ENCODE data around the gene KLRC3.
"Not testable (repeated sequence)": the region's sequence is repeated elsewhere in the genome, so short reads cannot be mapped to it uniquely, and the experiment has no call there.

The KLRC3 gene

GRCh38 chr12:10385166-10385613 lies 35.2 kb downstream of the KLRC3 start:
- no peak overlapping the region for H3K27ac ChIP-seq
- no peak overlapping the region for H3K4me3 ChIP-seq (ENCODE audit: low read depth, low read length)
- no peak for DNase-seq
- no peak for TF ChIP-seq CTCF (IDR thresholded peaks at IDR 0.05; ENCODE audit: low read depth, low read length)
- H3K27me3 ChIP-seq (ENCODE audit: insufficient read depth, low read depth, severe bottlenecking): no peaks in the 10 kb centered on the region
- no peaks in the 10 kb centered on the region for H3K9me3 ChIP-seq (ENCODE audit: severe bottlenecking)
- no peaks in the 10 kb centered on the region for H3K36me3 ChIP-seq

GRCh38 chr12:10384191-10384590 lies 36.2 kb downstream of the KLRC3 start:
- no peak for TF ChIP-seq CTCF (IDR thresholded peaks at IDR 0.05; ENCODE audit: low read depth, low read length)
- Histone ChIP-seq H3K9me3 (ENCODE audit: severe bottlenecking) (no peaks in the 10 kb centered on the region), H3K27me3 (ENCODE audit: insufficient read depth, low read depth, severe bottlenecking) (no peaks in the 10 kb centered on the region), H3K4me3 (ENCODE audit: low read depth, low read length) (no peak overlapping the region), H3K36me3 (no peaks in the 10 kb centered on the region), H3K27ac (no peak overlapping the region)
- DNase-seq: no peak

- Histone ChIP-seq H3K4me3 (ENCODE audit: low read depth, low read length) (no peak overlapping the region), H3K9me3 (ENCODE audit: severe bottlenecking) (no peaks in the 10 kb centered on the region), H3K27me3 (ENCODE audit: insufficient read depth, low read depth, severe bottlenecking) (no peaks in the 10 kb centered on the region), H3K27ac (no peak overlapping the region), H3K36me3 (no peaks in the 10 kb centered on the region)
- TF ChIP-seq CTCF (IDR thresholded peaks at IDR 0.05; ENCODE audit: low read depth, low read length): no peak
- DNase-seq: no peak
These were observed 38.3 kb downstream of the KLRC3 start for GRCh38 chr12:10381928-10382628.

GRCh38 chr12:10378737-10379136 lies 41.7 kb downstream of the KLRC3 start:
- DNase-seq; H3K27me3 ChIP-seq (ENCODE audit: insufficient read depth, low read depth, severe bottlenecking); H3K4me3 ChIP-seq (ENCODE audit: low read depth, low read length); H3K36me3 ChIP-seq; H3K27ac ChIP-seq; H3K9me3 ChIP-seq (ENCODE audit: severe bottlenecking): not testable (repeated sequence)

- Histone ChIP-seq H3K27me3 (ENCODE audit: insufficient read depth, low read depth, severe bottlenecking) (no peaks in the 10 kb centered on the region), H3K9me3 (ENCODE audit: severe bottlenecking) (no peaks in the 10 kb centered on the region), H3K4me3 (ENCODE audit: low read depth, low read length) (no peak overlapping the region), H3K36me3 (no peaks in the 10 kb centered on the region), H3K27ac (no peak overlapping the region)
- DNase-seq: no peak
- TF ChIP-seq CTCF (IDR thresholded peaks at IDR 0.05; ENCODE audit: low read depth, low read length): no peak
These were observed 45.8 kb downstream of the KLRC3 start for GRCh38 chr12:10374624-10375018.

- Histone ChIP-seq H3K36me3 (no peaks in the 10 kb centered on the region), H3K9me3 (ENCODE audit: severe bottlenecking) (no peaks in the 10 kb centered on the region), H3K27me3 (ENCODE audit: insufficient read depth, low read depth, severe bottlenecking) (no peaks in the 10 kb centered on the region), H3K4me3 (ENCODE audit: low read depth, low read length) (no peak overlapping the region), H3K27ac (no peak overlapping the region)
- no peak for TF ChIP-seq CTCF (IDR thresholded peaks at IDR 0.05; ENCODE audit: low read depth, low read length)
- DNase-seq: no peak
These were observed 47.8 kb downstream of the KLRC3 start for GRCh38 chr12:10372559-10372958.

GRCh38 chr12:10371893-10372535 lies 48.4 kb downstream of the KLRC3 start:
- not testable (repeated sequence) for DNase-seq; H3K9me3 ChIP-seq (ENCODE audit: severe bottlenecking); H3K27me3 ChIP-seq (ENCODE audit: insufficient read depth, low read depth, severe bottlenecking); H3K36me3 ChIP-seq; H3K4me3 ChIP-seq (ENCODE audit: low read depth, low read length); H3K27ac ChIP-seq
